Limb (tissue), 2 donors: ENCODE measurements around the gene METTL2A.
"Not testable (repeated sequence)": the region's sequence is repeated elsewhere in the genome, so short reads cannot be mapped to it uniquely, and the experiment has no call there.

ENCODE experiments used
- DNase-seq, 2 donors: peaks; one replicate each; pipeline ENCODE4 v3.0.0-alpha.2; 2016; ENCODE audit errors: extremely low spot score in 2 of 2

The METTL2A gene

DNA sequence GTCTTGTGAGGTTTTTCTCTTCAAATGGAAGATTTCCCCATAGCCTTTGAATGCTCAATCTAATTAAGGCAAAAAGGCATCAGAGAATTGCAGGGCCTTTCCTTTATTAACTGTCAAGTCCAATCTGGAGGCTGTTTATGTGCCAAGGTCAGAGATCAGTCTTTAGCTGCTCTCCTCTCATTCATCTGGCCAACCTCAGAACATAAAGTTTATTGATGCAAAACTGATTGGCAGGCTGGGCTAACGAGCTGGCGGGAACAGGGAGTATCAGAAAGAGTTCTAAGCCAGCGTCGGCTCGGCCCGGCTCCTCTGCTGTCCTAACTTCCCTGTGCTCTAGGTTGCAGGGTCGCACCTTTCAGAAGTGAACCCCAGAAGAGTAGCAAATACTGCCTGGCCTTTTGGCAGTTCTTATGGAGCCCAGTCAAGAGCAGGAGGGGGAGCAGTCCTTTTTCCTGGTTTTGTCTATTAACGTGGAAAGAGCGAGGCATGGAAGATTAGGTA is 47.7 kb downstream of the METTL2A start:
- not testable (repeated sequence) for DNase-seq

DNA sequence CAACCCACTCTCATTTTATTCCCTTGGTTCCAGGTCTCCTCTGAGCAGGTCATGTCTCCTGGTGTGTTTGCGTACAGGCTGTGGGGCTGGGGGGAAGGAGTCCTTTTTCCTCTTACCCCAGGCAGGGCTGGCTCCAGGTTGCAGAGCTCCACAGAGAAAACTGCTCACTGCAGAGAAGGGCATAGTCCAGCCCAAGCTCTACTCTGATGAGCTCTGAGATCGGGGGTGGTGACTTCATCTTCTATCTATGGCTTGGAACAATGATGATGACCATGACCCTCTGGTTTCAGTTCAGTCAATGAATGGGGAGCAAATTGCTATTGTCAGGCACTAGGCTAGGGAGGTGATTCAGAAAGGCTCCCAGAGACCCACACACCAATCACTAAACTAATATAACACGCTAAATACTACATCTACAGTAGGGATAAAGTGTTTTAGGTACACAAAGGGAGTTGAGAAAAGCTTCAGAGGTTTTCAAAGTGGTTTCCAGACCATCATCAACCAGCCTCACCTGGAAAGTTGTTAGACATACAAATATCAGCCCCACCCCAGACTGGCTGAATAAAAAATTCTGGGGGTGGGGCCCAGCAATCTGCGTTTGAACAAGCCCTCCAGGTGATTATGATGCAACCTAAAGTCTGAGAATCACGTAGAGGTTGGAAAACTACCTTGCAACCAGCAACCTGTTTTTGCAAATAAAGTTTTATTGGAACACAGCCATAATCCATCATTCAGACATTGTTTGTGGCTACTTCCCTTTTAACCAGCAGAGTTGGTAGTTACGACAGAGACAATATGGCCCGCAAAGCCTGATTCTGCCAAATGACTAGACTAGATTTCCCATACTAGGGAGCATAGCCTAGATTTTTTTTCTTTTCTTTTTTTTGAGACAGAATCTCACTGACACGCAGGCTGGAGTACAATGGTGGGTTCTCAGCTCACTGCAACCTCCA is 49.6 kb downstream of the METTL2A start:
- not testable (repeated sequence) for DNase-seq

DNA sequence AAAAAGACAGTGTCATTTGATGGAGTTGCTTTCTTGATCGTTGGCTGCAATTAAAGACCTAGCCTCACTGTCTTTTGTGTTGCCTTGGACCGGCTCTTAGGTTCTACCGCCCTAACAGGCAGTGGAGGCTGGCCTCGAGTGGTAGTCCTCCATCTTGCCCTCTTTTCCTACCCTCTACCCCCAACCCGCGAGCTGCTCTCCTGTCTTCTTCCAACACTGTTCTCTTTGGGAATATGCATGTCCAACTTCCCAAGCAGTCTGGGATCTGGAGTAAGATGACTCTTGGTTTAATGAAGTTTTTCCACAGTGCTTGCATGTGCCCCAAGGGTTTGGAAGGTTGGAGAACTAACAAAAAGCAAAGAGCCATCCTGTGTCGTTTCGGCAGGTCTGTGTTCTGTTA is 53.4 kb downstream of the METTL2A start:
- not testable (repeated sequence) for DNase-seq

DNA sequence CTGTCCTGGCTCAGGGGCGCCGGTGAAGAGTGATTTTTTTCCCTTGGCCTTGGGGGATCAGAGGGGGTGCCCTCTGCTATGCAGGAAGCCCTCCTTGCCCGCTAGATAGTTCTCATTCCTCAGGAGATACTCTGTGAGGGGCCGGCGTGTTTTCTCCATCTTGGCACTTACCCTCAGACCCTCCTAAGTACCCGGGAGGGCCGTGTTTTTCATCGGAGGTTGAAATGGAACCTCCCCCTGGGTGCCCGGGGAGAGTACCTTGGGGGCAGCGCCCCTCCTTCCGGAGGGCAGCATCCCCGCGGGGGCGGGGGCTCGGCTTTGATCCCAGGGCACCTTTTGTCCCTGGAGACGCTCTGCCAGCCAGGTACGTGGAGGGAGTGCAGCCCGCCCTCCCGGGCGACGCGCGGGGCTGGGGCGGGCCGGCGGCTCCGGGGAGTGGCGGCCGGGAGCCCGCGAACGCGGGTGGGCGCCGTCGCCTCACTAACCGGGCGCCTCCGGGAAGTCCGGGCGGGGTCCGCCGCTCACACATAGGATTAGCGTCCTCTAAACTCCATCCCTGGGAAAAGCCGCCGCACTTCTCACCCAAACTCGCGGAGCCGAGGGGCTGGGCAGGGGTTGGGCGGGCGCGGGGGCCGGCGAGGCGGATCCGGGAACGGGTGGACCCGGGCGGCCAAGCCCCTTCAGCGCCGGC is 54.2 kb downstream of the METTL2A start:
- DNase-seq = peak in 1 of 2 donors; percentile 4

GRCh38 chr17:62478424-62478879 is 54.8 kb downstream of the METTL2A start, which contains the start of gene TLK2:
Gene TLK2 (plus strand): TSS chr17:62478825. CDS start chr17:62481126, 2,301 bp downstream.
- DNase-seq = peak; percentile 82 to 92

- DNase-seq = peak in 1 of 2 donors; percentile 73
Measured at GRCh38 chr17:62478880-62479638, 55.4 kb downstream of the METTL2A start.

DNA sequence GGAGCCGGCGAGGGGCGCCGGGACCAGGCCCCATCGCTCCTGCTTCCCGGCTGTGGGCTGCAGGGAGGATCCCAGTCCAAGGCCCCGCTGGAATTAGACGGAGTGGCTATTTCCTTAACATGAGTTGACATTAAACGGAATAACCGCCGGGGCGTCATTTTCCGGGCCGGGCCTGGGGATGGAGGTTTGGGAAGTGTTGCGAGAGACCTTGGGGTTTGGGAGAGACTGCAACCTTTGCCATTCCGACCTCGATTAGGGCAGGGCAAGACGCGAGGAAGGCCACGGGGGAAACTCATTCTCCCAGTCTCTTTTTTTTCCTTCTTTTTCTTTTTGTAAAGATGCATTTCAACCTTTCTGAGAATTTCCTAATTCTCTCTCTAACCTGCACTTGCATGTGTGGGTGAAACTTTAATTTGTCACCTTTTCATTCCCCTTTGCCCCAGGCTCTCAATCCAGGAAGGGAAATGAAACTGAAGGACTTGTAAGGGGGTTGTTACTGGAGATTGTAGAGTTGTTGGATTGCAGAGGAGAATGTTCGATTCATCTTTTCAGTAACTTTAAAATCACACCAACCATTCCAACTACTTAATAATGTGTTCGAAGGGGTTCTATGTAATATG is 56.1 kb downstream of the METTL2A start:
- peak in 1 of 2 donors; percentile 60 for DNase-seq

GRCh38 chr17:62482553-62482952 is 58.9 kb downstream of the METTL2A start:
- DNase-seq = not testable (repeated sequence)

DNA sequence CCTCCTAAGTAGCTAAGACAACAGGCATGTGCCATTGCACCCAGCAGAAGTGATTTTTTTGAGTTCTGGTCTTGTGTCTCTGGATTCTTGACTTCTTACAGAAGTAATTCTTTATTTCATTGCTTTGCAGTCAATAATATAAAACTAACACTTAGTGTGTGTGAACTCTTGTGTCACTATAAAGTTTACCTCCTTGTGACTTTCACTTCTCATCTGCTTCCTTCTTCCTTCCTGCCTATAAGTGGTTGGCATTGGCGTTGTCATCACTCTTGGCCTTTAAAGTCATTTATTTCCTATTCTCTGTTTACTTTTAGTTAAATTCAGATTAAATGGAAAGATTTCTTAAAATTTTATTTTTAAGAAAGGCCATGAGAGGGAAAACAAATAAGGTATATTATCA is 67.3 kb downstream of the METTL2A start:
- not testable (repeated sequence) for DNase-seq

- DNase-seq = not testable (repeated sequence)
Measured at GRCh38 chr17:62493049-62493655, 69.5 kb downstream of the METTL2A start.

DNA sequence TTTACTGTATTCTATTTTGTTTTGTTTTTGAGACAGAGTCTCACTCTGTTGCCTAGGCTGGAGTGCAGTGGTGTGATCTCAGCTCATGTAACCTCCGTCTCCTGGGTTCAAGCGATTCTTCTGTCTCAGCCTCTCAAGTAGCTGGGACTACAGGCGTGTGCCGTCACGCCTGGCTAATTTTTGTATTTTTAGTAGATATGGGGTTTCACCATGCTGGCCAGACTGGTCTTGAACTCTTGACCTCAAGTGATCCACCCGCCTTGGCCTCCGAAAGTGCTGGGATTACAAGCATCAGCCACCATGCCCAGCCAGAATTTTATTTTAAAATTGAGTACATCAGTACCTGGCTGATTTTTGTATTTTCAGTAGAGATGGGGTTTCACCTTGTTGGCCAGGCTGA is 70.4 kb downstream of the METTL2A start:
- DNase-seq = not testable (repeated sequence)

DNA sequence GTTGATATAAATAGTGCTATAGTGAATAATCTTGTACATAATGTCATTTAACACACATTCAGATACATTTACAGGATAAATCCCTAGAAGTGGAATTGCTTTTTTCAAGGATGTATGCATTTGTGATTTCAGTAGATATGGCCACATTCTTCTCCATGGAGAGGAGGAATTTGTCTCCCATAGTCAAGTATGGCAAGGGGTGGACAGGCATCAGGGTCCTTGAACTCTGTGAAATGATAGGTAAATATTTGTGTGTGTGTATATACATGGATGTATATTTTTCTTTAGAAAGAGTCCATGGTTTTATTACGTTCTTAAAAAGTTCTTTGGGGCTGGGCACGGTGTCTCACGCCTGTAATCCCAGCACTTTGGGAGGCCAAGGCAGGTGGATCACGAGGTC is 72.6 kb downstream of the METTL2A start:
- not testable (repeated sequence) for DNase-seq

DNA sequence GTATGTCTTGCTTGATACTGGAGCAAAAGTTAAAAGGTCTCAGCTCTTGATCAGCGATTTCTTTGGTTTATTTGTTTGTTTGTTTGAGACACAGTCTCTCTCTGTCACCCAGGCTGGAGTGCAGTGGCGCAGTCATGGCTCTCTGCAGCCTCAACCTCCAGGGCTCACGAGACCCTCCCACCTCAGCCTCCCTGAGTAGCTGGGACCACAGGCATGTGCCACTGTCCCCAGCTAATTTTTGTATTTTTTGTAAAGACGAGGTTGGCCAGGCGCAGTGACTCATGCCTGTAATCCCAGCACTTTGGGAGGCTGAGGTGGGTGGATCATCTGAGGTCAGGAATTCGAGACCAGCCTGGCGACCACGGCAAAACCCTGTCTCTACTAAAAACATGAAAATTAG is 75.1 kb downstream of the METTL2A start:
- DNase-seq = not testable (repeated sequence)
